ENCODE data around the gene WFS1. TPM values are rescaled to one million over a fixed set of nuclear protein-coding genes. Genes with fewer than 3 reads are reported as not detected.

WFS1 gene
- total RNA-seq, 2 experiments from 2014 or later: 1.3 to 1.7 TPM

DNA sequence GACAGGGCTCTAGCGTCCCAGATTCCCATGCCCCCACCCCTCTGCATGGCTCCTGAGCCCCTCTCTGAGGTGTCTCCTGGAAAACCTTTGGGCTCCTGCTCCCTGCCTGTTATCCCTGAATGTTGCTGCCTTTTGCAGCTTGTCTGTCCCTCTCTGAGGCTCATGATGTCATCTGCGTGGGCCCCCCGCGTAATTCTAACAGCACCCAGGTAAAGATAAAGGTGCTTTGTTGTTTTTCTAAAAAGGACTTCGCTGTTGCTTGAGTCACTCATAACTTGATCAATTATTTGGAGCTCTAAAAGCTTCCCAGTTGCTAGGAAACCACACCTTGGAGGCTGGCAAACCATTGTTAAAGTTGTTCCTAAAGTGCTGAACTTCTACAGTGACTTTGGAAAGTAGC lies 36.6 kb downstream of the WFS1 start:
- DNase-seq (no peak), ATAC-seq (ENCODE audit: poor library complexity) (no peak)
- ChIA-PET CTCF (no interaction called here), POLR2A (no interaction called here)
- Mint-ChIP-seq H3K4me1 (ENCODE audit: low read depth) (peaks cover 7% of the 10 kb centered on the region), H3K36me3 (ENCODE audit: low read depth) (peaks cover 3% of the 10 kb centered on the region), H3K27ac (no peak overlapping the region), H3K4me3 (no peak overlapping the region), H3K9me3 (no peaks in the 10 kb centered on the region), H3K27me3 (peaks cover 43% of the 10 kb centered on the region)
- Histone ChIP-seq H3K4me1 (ENCODE audit: insufficient read depth, low read length) (no peaks in the 10 kb centered on the region), H3K36me3 (ENCODE audit: insufficient read depth, low read length) (no peaks in the 10 kb centered on the region), H3K27ac (ENCODE audit: low read depth in 1 of 2, low read length in 2 of 2) (no peak overlapping the region), H3K4me3 (ENCODE audit: low read length) (no peak overlapping the region), H3K9me3 (ENCODE audit: control insufficient read depth in 1 of 2, insufficient read depth in 1 of 2, low read length in 2 of 2) (peaks cover 0 to under 1% of the 10 kb centered on the region in 2 experiments), H3K27me3 (ENCODE audit: control insufficient read depth in 1 of 2, insufficient read depth in 2 of 2, low read length in 2 of 2) (peaks cover 21 to 31% of the 10 kb centered on the region in 2 experiments)
- intact Hi-C loops (cut with DNase I, micrococcal nuclease): no loop called here
- TF ChIP-seq, protein P1, sequence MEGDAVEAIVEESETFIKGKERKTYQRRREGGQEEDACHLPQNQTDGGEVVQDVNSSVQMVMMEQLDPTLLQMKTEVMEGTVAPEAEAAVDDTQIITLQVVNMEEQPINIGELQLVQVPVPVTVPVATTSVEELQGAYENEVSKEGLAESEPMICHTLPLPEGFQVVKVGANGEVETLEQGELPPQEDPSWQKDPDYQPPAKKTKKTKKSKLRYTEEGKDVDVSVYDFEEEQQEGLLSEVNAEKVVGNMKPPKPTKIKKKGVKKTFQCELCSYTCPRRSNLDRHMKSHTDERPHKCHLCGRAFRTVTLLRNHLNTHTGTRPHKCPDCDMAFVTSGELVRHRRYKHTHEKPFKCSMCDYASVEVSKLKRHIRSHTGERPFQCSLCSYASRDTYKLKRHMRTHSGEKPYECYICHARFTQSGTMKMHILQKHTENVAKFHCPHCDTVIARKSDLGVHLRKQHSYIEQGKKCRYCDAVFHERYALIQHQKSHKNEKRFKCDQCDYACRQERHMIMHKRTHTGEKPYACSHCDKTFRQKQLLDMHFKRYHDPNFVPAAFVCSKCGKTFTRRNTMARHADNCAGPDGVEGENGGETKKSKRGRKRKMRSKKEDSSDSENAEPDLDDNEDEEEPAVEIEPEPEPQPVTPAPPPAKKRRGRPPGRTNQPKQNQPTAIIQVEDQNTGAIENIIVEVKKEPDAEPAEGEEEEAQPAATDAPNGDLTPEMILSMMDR (IDR thresholded peaks at IDR 0.05): no peak

DNA sequence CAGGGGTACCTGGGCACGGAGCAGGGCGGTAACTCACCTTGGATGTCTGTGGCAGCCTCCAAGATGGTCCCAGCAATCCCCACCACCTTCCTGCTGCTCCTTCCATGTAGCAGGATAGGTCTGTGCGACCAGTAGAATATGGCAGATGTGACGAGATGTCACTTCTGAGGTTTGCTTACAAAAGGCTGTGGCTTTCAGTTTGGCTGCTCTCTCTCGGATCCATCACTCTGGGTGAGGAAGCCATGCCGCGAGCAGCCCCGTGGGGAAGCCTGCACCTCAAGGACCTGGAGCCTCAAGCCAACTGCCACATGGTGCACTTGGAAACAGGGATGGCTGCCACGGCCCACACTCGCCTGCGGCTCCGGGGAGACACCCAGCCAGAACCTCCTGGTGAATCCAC lies 37.6 kb downstream of the WFS1 start:
- no peak overlapping the region for H3K27ac ChIP-seq (ENCODE audit: low read depth in 1 of 2, low read length in 2 of 2)
- CTCF ChIA-PET: no interaction called here
- Mint-ChIP-seq H3K4me1 (ENCODE audit: low read depth) (peaks cover 7% of the 10 kb centered on the region), H3K36me3 (ENCODE audit: low read depth) (no peaks in the 10 kb centered on the region), H3K27me3 (peaks cover 50% of the 10 kb centered on the region), H3K9me3 (no peaks in the 10 kb centered on the region), H3K4me3 (no peak overlapping the region), H3K27ac (no peak overlapping the region)
- intact Hi-C loops (cut with DNase I, micrococcal nuclease): no loop called here
- DNase-seq: no peak
- no peak for ATAC-seq (ENCODE audit: poor library complexity)
- TF ChIP-seq, protein P1 (IDR thresholded peaks at IDR 0.05): no peak
- H3K9me3 ChIP-seq (ENCODE audit: control insufficient read depth in 1 of 2, insufficient read depth in 1 of 2, low read length in 2 of 2): no peaks in the 10 kb centered on the region
- POLR2A ChIA-PET: no interaction called here
- peaks cover 22 to 32% of the 10 kb centered on the region in 2 experiments for H3K27me3 ChIP-seq (ENCODE audit: control insufficient read depth in 1 of 2, insufficient read depth in 2 of 2, low read length in 2 of 2)
- no peaks in the 10 kb centered on the region for H3K36me3 ChIP-seq (ENCODE audit: insufficient read depth, low read length)
- no peaks in the 10 kb centered on the region for H3K4me1 ChIP-seq (ENCODE audit: insufficient read depth, low read length)
- no peak overlapping the region for H3K4me3 ChIP-seq (ENCODE audit: low read length)

DNA sequence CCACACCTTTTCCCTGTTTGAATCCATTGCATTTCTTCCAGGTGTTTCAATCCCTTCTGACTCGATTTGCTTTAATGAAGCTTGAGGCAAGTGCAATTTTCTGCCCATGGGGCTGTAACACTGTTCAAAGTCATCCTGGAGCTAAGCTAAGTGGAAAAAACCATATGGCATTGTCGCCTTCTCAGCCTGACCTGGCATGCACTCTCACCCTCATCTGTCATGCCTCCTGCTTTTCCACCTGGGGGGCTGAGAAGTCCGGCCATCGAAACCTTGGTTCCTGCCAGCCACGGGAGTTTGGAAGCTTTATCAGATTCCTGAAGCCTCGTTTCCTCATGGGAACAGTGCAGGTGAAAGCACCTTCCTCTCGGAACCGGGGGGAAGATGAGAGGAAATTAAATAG lies 38.2 kb downstream of the WFS1 start:
- Mint-ChIP-seq H3K27me3 (peaks cover 54% of the 10 kb centered on the region), H3K36me3 (ENCODE audit: low read depth) (no peaks in the 10 kb centered on the region), H3K4me1 (ENCODE audit: low read depth) (peaks cover 7% of the 10 kb centered on the region), H3K4me3 (no peak overlapping the region), H3K27ac (no peak overlapping the region), H3K9me3 (no peaks in the 10 kb centered on the region)
- DNase-seq (no peak), ATAC-seq (ENCODE audit: poor library complexity) (no peak)
- Histone ChIP-seq H3K36me3 (ENCODE audit: insufficient read depth, low read length) (no peaks in the 10 kb centered on the region), H3K27ac (ENCODE audit: low read depth in 1 of 2, low read length in 2 of 2) (no peak overlapping the region), H3K27me3 (ENCODE audit: control insufficient read depth in 1 of 2, insufficient read depth in 2 of 2, low read length in 2 of 2) (peaks cover 24 to 32% of the 10 kb centered on the region in 2 experiments), H3K4me3 (ENCODE audit: low read length) (no peak overlapping the region), H3K9me3 (ENCODE audit: control insufficient read depth in 1 of 2, insufficient read depth in 1 of 2, low read length in 2 of 2) (no peaks in the 10 kb centered on the region), H3K4me1 (ENCODE audit: insufficient read depth, low read length) (no peaks in the 10 kb centered on the region)
- intact Hi-C loops (cut with DNase I, micrococcal nuclease): no loop called here
- TF ChIP-seq, protein P1 (IDR thresholded peaks at IDR 0.05): no peak
- ChIA-PET POLR2A (no interaction called here), CTCF (no interaction called here)
